WTC11 (cell line): ENCODE measurements around the gene SLC45A3. TPM values are rescaled to one million over a fixed set of nuclear protein-coding genes. Genes with fewer than 3 reads are reported as not detected.

ENCODE experiments used
- ATAC-seq: fragments of 200-7000 bp; cut with Tn5 transposase; 2 replicates; pipeline ENCODE4 v1.10.0; 2021; ENCODE audit warnings: mild to moderate bottlenecking, moderate library complexity
- CTCF ChIA-PET: fragments of 300-600 bp; sonication (Branson Sonifier 250); formaldehyde crosslinking; loops from one replicate; lab custom pipeline; 2021; ENCODE audit warnings: antibody characterized with exemption; lab: Charles Lee
- POLR2A ChIA-PET: fragments of 350-600 bp; sonication (Branson Sonifier 250); formaldehyde crosslinking; loops from one replicate; lab custom pipeline; 2021; ENCODE audit warnings: antibody characterized with exemption; lab: Charles Lee
- DNase-seq: peaks from one replicate; pipeline ENCODE4 v3.0.0; 2021; ENCODE audit warnings: low spot score
- H3K27ac Mint-ChIP-seq: 2 replicates; pipeline ENCODE4 v1.8.0; 2021; ENCODE audit warnings: mixed read lengths
- H3K27me3 Mint-ChIP-seq: 2 replicates; pipeline ENCODE4 v1.8.0; 2021; ENCODE audit warnings: low read depth, mild to moderate bottlenecking, moderate library complexity, mixed read lengths
- H3K36me3 Mint-ChIP-seq: 2 replicates; pipeline ENCODE4 v1.8.0; 2021; ENCODE audit warnings: mixed read lengths
- H3K4me1 Mint-ChIP-seq: 2 replicates; pipeline ENCODE4 v1.8.0; 2022; ENCODE audit warnings: mixed read lengths
- H3K4me3 Mint-ChIP-seq: 2 replicates; pipeline ENCODE4 v1.8.0; 2021; ENCODE audit warnings: mild to moderate bottlenecking, moderate library complexity, mixed read lengths
- H3K9me3 Mint-ChIP-seq: 2 replicates; pipeline ENCODE4 v1.8.0; 2021; ENCODE audit warnings: mixed read lengths
- CREM ChIP-seq: sonication (generic); formaldehyde crosslinking; IDR thresholded peaks from 2 replicates; pipeline ENCODE4 v1.8.1; 2022; ENCODE audit warnings: mild to moderate bottlenecking, missing genetic modification reagents, moderate library complexity
- E2F1 ChIP-seq: sonication (generic); formaldehyde crosslinking; IDR thresholded peaks from 2 replicates; pipeline ENCODE4 v1.8.0; 2022; ENCODE audit warnings: mild to moderate bottlenecking, missing genetic modification reagents
- FOXJ3 ChIP-seq: sonication (generic); formaldehyde crosslinking; IDR thresholded peaks from 2 replicates; pipeline ENCODE4 v1.9.0; 2021; ENCODE audit warnings: missing genetic modification reagents, mild to moderate bottlenecking, borderline replicate concordance
- GRHL2 ChIP-seq: fragments of 250-450 bp; sonication (Bioruptor Pico); IDR thresholded peaks from 2 replicates; pipeline ENCODE4 v1.8.0; 2022; ENCODE audit warnings: mild to moderate bottlenecking, moderate library complexity; ENCODE audit not compliant: insufficient replicate concordance, severe bottlenecking
- HMGA2 ChIP-seq: fragments of 250-450 bp; sonication (Bioruptor Pico); IDR thresholded peaks from 2 replicates; pipeline ENCODE4 v1.4.0; 2021; ENCODE audit warnings: mild to moderate bottlenecking, moderate library complexity
- JAZF1 ChIP-seq: fragments of 250-450 bp; sonication (Bioruptor Pico); IDR thresholded peaks from 2 replicates; pipeline ENCODE4 v1.9.0; 2021; ENCODE audit warnings: moderate library complexity, mild to moderate bottlenecking, inconsistent platforms
- MLX ChIP-seq: sonication (generic); formaldehyde crosslinking; IDR thresholded peaks from 2 replicates; pipeline ENCODE4 v1.8.1; 2023; ENCODE audit warnings: mild to moderate bottlenecking, missing genetic modification reagents, moderate library complexity
- NFE2L1 ChIP-seq: sonication (generic); formaldehyde crosslinking; IDR thresholded peaks from 2 replicates; pipeline ENCODE4 v1.8.1; 2023; ENCODE audit warnings: missing genetic modification reagents
- NR2C2 ChIP-seq: sonication (generic); formaldehyde crosslinking; IDR thresholded peaks from 2 replicates; pipeline ENCODE4 v1.8.0; 2022; ENCODE audit warnings: mild to moderate bottlenecking, missing genetic modification reagents
- NR3C1 ChIP-seq: sonication (generic); formaldehyde crosslinking; conservative IDR thresholded peaks from 2 replicates; pipeline ENCODE4 v1.8.1; 2023; ENCODE audit warnings: low read depth, mild to moderate bottlenecking, missing genetic modification reagents
- RORB ChIP-seq: fragments of 250-450 bp; sonication (Bioruptor Pico); IDR thresholded peaks from 2 replicates; pipeline ENCODE4 v1.9.0; 2021; ENCODE audit warnings: mild to moderate bottlenecking
- SOX15 ChIP-seq: fragments of 250-450 bp; sonication (Bioruptor Pico); IDR thresholded peaks from 2 replicates; pipeline ENCODE4 v1.9.0; 2021; ENCODE audit warnings: mild to moderate bottlenecking
- TEAD4 ChIP-seq: sonication (generic); formaldehyde crosslinking; IDR thresholded peaks from 2 replicates; pipeline ENCODE4 v1.8.0; 2022; ENCODE audit warnings: mild to moderate bottlenecking, missing genetic modification reagents
- TP53 ChIP-seq: sonication (generic); formaldehyde crosslinking; IDR thresholded peaks from 2 replicates; pipeline ENCODE4 v1.8.1; 2023; ENCODE audit warnings: mild to moderate bottlenecking, missing genetic modification reagents
- USF2 ChIP-seq: sonication (generic); formaldehyde crosslinking; IDR thresholded peaks from 2 replicates; pipeline ENCODE4 v1.8.1; 2023; ENCODE audit warnings: mild to moderate bottlenecking, missing genetic modification reagents, moderate library complexity
- ZNF219 ChIP-seq: sonication (generic); formaldehyde crosslinking; IDR thresholded peaks from 2 replicates; pipeline ENCODE4 v1.8.0; 2023; ENCODE audit warnings: missing genetic modification reagents, mild to moderate bottlenecking, borderline replicate concordance
- ZNF396 ChIP-seq: fragments of 250-450 bp; sonication (Bioruptor Pico); IDR thresholded peaks from 2 replicates; pipeline ENCODE4 v1.8.0; 2021; ENCODE audit warnings: mild to moderate bottlenecking, moderate library complexity, borderline replicate concordance
- ZNF416 ChIP-seq: fragments of 250-450 bp; sonication (Bioruptor Pico); IDR thresholded peaks from 2 replicates; pipeline ENCODE4 v1.9.0; 2021; ENCODE audit warnings: mild to moderate bottlenecking, inconsistent platforms
- ZNF423 ChIP-seq: fragments of 250-450 bp; sonication (Bioruptor Pico); IDR thresholded peaks from 2 replicates; pipeline ENCODE4 v2.1.2; 2022; ENCODE audit warnings: mild to moderate bottlenecking, moderate library complexity
- ZNF671 ChIP-seq: fragments of 250-450 bp; sonication (Bioruptor Pico); IDR thresholded peaks from 2 replicates; pipeline ENCODE4 v1.8.0; 2021; ENCODE audit warnings: mild to moderate bottlenecking
- ZSCAN18 ChIP-seq: fragments of 250-450 bp; sonication (Bioruptor Pico); IDR thresholded peaks from 2 replicates; pipeline ENCODE4 v2.1.2; 2022; ENCODE audit warnings: mild to moderate bottlenecking, moderate library complexity
- total RNA-seq: library from RNA; stranded (reverse); gene quantifications from 3 replicates; pipeline ENCODE4 v1.2.3, GENCODE V29; 2021

SLC45A3 gene
- total RNA-seq, 1 experiment from 2014 or later: 15.2 TPM

GRCh38 chr1:205672970-205673369, 7.3 kb downstream of the SLC45A3 start:
- Mint-ChIP-seq H3K4me1 (peaks cover 80% of the 10 kb centered on the region), H3K36me3 (no peaks in the 10 kb centered on the region), H3K27ac (no peak overlapping the region), H3K27me3 (no peaks in the 10 kb centered on the region)
- TF ChIP-seq ZNF396: no peak
- no peak for TF ChIP-seq CREM (CRISPR knock-in tag)
- TF ChIP-seq SOX15 (CRISPR knock-in tag): no peak
- no peak for TF ChIP-seq TP53 (CRISPR knock-in tag)
- TF ChIP-seq NR2C2: no peak
- no peak for TF ChIP-seq GRHL2 (CRISPR knock-in tag)
- no peak for TF ChIP-seq ZNF416 (CRISPR knock-in tag)
- TF ChIP-seq ZNF219: no peak
- no peak for TF ChIP-seq USF2
- no peak for TF ChIP-seq E2F1
- no peak for TF ChIP-seq RORB
- TF ChIP-seq TEAD4 (CRISPR knock-in tag): no peak
- no peak for TF ChIP-seq HMGA2 (CRISPR knock-in tag)
- no peak for TF ChIP-seq FOXJ3
- TF ChIP-seq, all 79 proteins: peak for 0
- ChIA-PET POLR2A (interaction anchor here (2.6 kb wide), 1 partner anchor 42 kb away, joined by 6 read pairs; no protein-coding TSS in a partner anchor), CTCF (interaction anchor here (0.7 to 19.1 kb wide), 10 partner anchors 8 to 248 kb away, joined by 3 to 468 read pairs (median 4); partner anchors contain the start of genes ELK4 and SLC45A3)
- H3K4me3 Mint-ChIP-seq: no peak overlapping the region
- DNase-seq (no peak), ATAC-seq (no peak)
- no peaks in the 10 kb centered on the region for H3K9me3 Mint-ChIP-seq

- peak overlapping the region; percentile 16; the same call in 1 of the 2 replicates for H3K4me3 Mint-ChIP-seq
- TF ChIP-seq JAZF1 (no peak), MLX (CRISPR knock-in tag) (no peak), ZNF423 (no peak; the same call in 1 of the 2 replicates), NFE2L1 (CRISPR knock-in tag) (no peak), ZSCAN18 (CRISPR knock-in tag) (no peak), GRHL2 (CRISPR knock-in tag) (no peak), ZNF219 (no peak), ZNF671 (CRISPR knock-in tag) (no peak), USF2 (no peak), NR3C1 (CRISPR knock-in tag) (no peak)
- ATAC-seq (no peak), DNase-seq (no peak)
- ChIA-PET POLR2A (interaction anchor here (2.6 kb wide), 1 partner anchor 41 kb away, joined by 6 read pairs; no protein-coding TSS in a partner anchor), CTCF (interaction anchor here (0.7 to 19.1 kb wide), 9 partner anchors 8 to 248 kb away, joined by 3 to 468 read pairs (median 4); partner anchors contain the start of genes ELK4 and SLC45A3)
- no peaks in the 10 kb centered on the region for H3K27me3 Mint-ChIP-seq
- H3K36me3 Mint-ChIP-seq: no peaks in the 10 kb centered on the region
- peak overlapping the region; percentile 93 for H3K27ac Mint-ChIP-seq
- H3K9me3 Mint-ChIP-seq: no peaks in the 10 kb centered on the region
- H3K4me1 Mint-ChIP-seq: peaks cover 80% of the 10 kb centered on the region
Measured at GRCh38 chr1:205672395-205672889, 7.9 kb downstream of the SLC45A3 start.
